SK-N-SH (cell line): ENCODE data around the gene ABITRAM.

Experiments
- CHD2 ChIP-seq: fragments of 150-350 bp; IDR thresholded peaks from 2 replicates; pipeline ENCODE4 v1.6.1; 2018; ENCODE audit warnings: low read length; ENCODE audit not compliant: partially characterized antibody
- EZH2phosphoT487 ChIP-seq: fragments of 200-600 bp; sonication (generic); IDR thresholded peaks from 2 replicates; pipeline ENCODE4 v1.6.1; 2017; ENCODE audit warnings: low read depth, mixed run types, mild to moderate bottlenecking, antibody characterized with exemption, moderate library complexity, borderline replicate concordance
- FOXJ3 ChIP-seq: sonication (generic); formaldehyde crosslinking; IDR thresholded peaks from 2 replicates; pipeline ENCODE4 v1.5.1; 2020; ENCODE audit warnings: mild to moderate bottlenecking, missing genetic modification reagents
- FOXM1 ChIP-seq: IDR thresholded peaks from 2 replicates; pipeline ENCODE4 v1.4.0; 2012; ENCODE audit warnings: low read depth, mild to moderate bottlenecking
- JUND ChIP-seq: IDR thresholded peaks from 2 replicates; pipeline ENCODE4 v1.4.0; 2012
- MEF2A ChIP-seq: IDR thresholded peaks from 2 replicates; pipeline ENCODE4 v1.4.0; 2012; ENCODE audit warnings: low read depth, borderline replicate concordance
- POLR2AphosphoS5 ChIP-seq: IDR thresholded peaks from 2 replicates; pipeline ENCODE4 v1.6.1; 2012; ENCODE audit warnings: low read depth, low read length
- RCOR1 ChIP-seq: fragments of 150-350 bp; IDR thresholded peaks from 2 replicates; pipeline ENCODE4 v1.6.1; 2017; ENCODE audit warnings: antibody characterized with exemption, low read length
- SIN3A ChIP-seq: IDR thresholded peaks from 2 replicates; pipeline ENCODE4 v1.6.1; 2012; ENCODE audit warnings: low read depth, mild to moderate bottlenecking, low read length, moderate library complexity, borderline replicate concordance
- TEAD4 ChIP-seq: IDR thresholded peaks from 2 replicates; pipeline ENCODE4 v1.4.0; 2012; ENCODE audit warnings: mild to moderate bottlenecking, borderline replicate concordance; ENCODE audit not compliant: insufficient read depth
- YY1 ChIP-seq: IDR thresholded peaks from 2 replicates; pipeline ENCODE4 v1.4.0; 2012; ENCODE audit warnings: low read depth, mild to moderate bottlenecking
- TF ChIP-seq, protein P1 (sequence below): fragments of 200-600 bp; sonication (generic); IDR thresholded peaks from 2 replicates; pipeline ENCODE4 v1.6.1; 2017; ENCODE audit warnings: antibody characterized with exemption, mild to moderate bottlenecking, moderate library complexity
- TF ChIP-seq, protein P2 (sequence below): IDR thresholded peaks from 2 replicates; pipeline ENCODE4 v1.4.0; 2012; ENCODE audit warnings: low read depth

DNA sequence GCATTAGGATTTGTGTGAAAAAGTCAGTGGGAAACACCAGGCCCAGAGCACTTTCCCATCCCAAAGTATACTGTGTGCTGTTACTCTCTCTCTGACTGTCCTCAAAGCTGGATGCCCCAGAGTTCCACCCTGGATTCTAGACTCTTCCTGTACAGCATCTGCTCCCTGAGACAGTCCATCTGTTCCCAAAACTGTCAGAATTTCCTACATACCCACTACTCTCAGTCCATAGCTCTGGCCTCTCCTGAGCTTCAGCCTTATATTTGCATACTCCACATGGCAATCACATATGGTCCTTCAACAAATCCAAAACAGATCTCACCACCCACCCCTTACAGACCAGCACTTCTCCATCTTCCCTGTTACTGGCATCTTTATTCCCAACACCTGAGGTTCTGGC is 9.7 kb upstream of the ABITRAM start:
- TF ChIP-seq FOXM1 (no peak), POLR2AphosphoS5 (no peak), FOXJ3 (CRISPR knock-in tag) (no peak), JUND (no peak), CHD2 (no peak), YY1 (no peak), SIN3A (no peak), EZH2phosphoT487 (no peak), RCOR1 (no peak), MEF2A (no peak), TEAD4 (no peak)
- TF ChIP-seq, protein P1, sequence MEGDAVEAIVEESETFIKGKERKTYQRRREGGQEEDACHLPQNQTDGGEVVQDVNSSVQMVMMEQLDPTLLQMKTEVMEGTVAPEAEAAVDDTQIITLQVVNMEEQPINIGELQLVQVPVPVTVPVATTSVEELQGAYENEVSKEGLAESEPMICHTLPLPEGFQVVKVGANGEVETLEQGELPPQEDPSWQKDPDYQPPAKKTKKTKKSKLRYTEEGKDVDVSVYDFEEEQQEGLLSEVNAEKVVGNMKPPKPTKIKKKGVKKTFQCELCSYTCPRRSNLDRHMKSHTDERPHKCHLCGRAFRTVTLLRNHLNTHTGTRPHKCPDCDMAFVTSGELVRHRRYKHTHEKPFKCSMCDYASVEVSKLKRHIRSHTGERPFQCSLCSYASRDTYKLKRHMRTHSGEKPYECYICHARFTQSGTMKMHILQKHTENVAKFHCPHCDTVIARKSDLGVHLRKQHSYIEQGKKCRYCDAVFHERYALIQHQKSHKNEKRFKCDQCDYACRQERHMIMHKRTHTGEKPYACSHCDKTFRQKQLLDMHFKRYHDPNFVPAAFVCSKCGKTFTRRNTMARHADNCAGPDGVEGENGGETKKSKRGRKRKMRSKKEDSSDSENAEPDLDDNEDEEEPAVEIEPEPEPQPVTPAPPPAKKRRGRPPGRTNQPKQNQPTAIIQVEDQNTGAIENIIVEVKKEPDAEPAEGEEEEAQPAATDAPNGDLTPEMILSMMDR = no peak
- TF ChIP-seq, protein P2, sequence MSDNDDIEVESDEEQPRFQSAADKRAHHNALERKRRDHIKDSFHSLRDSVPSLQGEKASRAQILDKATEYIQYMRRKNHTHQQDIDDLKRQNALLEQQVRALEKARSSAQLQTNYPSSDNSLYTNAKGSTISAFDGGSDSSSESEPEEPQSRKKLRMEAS = no peak
